ENCODE measurements around the gene SF3A2.

GRCh38 chr19:2269244-2270156, 32.9 kb downstream of the SF3A2 start:
- TF ChIP-seq SPI1 (IDR thresholded peaks at IDR 0.05; ENCODE audit: low read depth, low read length) (no peak), POLR2A (IDR thresholded peaks at IDR 0.05; ENCODE audit: low read depth, low read length) (peak; percentile 95)

Measured in GM12891 (cell line).